Fibroblast of the aortic adventitia (primary cell): ENCODE measurements around the gene GATAD2B. TPM values are rescaled to one million over a fixed set of nuclear protein-coding genes. Genes with fewer than 3 reads are reported as not detected.
"Not testable (repeated sequence)": the region's sequence is repeated elsewhere in the genome, so short reads cannot be mapped to it uniquely, and the experiment has no call there.

Experiments
- DNase-seq: peaks from one replicate; pipeline ENCODE4 v3.0.0-alpha.2; 2010; ENCODE audit warnings: low read depth
- H3K4me3 ChIP-seq: 2 replicates; pipeline ENCODE4 v1.5.1; 2011; ENCODE audit warnings: low read depth, mild to moderate bottlenecking, control low read depth, low read length, moderate library complexity
- CTCF ChIP-seq: IDR thresholded peaks from 2 replicates; pipeline ENCODE4 v1.5.1; 2011; ENCODE audit warnings: mild to moderate bottlenecking, low read length, control low read depth, inconsistent platforms; ENCODE audit not compliant: insufficient read depth
- total RNA-seq: library from RNA; depleted of rRNA; stranded (reverse); fragments of >200 nt; gene quantifications from 2 replicates; pipeline ENCODE4 v1.2.3, GENCODE V29; 2012; ENCODE audit warnings: low replicate concordance

Gene GATAD2B
- total RNA-seq, 1 donor = 11.3 TPM

DNA sequence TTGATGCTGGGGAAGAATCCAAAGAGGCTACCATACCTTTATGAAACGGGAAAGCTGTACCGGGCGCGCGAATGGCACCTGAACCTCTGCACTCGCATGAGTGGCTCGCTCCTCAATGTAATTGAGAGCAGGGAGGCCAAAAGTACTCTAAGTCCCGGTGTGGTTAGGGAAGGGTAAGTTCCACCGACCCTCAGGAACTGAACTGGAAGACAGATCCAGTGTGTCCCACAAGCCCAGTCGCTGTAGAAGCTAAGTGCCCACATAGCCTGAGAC is 1.0 kb downstream of the GATAD2B start:
- peak overlapping the region; percentile 91 for H3K4me3 ChIP-seq
- no peak for TF ChIP-seq CTCF
- DNase-seq = no peak

DNA sequence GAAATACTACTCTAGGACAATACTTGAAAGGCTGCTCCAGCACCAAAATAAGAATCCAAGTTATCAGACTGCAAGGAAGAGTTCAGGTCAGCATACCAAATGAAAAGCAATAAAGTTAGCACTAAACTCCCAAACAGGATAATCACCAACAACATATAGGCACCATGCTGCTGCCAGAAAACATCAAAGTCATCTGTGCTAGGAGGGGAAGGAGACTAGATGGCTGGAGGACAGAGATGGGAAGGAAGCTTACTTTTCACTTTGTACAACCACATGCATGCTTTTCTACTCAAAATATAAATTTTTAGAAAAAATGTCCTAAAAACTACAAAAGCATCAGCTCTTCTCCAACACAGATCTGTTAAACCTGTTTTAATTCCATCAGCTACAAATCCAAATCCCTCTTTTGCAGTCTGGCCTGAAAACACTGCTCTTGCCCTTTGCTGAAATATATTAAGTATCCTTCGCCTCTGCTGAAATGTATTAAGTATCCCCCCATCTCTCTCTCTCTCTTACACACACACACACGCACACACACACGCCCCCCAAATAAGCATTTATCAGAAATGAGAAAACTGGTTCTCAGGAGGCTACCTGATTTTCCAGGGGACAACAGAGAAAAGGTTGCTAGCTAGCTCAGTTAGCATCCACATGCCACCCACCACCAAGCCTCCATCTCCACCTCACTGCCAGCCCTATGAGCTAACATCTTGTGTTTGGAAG is 1.5 kb downstream of the GATAD2B start:
- TF ChIP-seq CTCF = no peak
- no peak for DNase-seq
- H3K4me3 ChIP-seq = peak overlapping the region; percentile 91

GRCh38 chr1:153919876-153920852 is 2.6 kb downstream of the GATAD2B start:
- DNase-seq = peak; percentile 47
- peak; percentile 51 for TF ChIP-seq CTCF
- H3K4me3 ChIP-seq = peak overlapping the region; percentile 91

DNA sequence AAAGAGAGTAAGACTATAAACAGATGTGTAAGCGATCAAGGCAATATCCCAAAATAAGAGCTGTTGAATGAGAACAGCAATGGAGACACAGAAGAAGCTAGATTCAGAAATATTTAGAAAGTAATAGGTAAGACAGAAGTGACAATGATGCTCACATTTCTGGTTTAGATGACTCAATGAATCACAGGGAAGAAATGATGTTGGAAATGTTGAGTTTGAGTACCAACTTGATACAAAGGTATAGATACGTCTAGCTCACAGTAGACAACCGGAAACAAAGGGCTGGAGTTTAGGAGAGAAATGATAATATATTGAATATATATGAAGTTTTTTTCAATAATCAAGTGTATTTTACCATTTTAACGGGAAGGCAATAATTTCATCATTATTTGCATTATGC is 6.5 kb downstream of the GATAD2B start:
- DNase-seq = no peak
- TF ChIP-seq CTCF = no peak
- no peak overlapping the region for H3K4me3 ChIP-seq

GRCh38 chr1:153912349-153912748 is 10.4 kb downstream of the GATAD2B start:
- TF ChIP-seq CTCF = no peak
- DNase-seq = no peak
- no peak overlapping the region for H3K4me3 ChIP-seq

DNA sequence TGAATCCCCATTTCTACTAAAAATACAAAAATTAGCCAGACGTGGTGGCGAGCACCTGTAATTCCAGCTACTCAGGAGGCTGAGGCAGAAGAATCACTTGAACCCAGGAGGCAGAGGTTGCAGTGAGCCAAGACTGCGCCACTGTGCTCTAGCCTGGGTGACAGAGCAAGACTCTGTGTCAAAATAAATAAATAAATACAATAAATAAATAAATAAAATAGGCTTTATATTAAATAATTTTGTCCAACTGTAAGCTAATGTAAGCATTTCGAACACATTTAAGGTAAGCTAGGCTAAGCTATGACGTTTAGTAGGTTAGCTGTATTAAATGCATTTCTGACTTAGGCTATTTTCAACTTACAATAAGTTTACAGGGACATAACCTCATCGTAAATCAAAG is 12.2 kb downstream of the GATAD2B start:
- not testable (repeated sequence) for H3K4me3 ChIP-seq, DNase-seq

- no peak for DNase-seq
- no peak for TF ChIP-seq CTCF
- H3K4me3 ChIP-seq = no peak overlapping the region
Observed at GRCh38 chr1:153908071-153908470, 14.7 kb downstream of the GATAD2B start.
